Transverse colon (tissue), 4 donors: ENCODE measurements around the gene TOX4. TPM values are rescaled to one million over a fixed set of nuclear protein-coding genes. Genes with fewer than 3 reads are reported as not detected.
A peak's percentile ranks its signal among the peaks of the same experiment; 100 is the strongest.
"Not testable (repeated sequence)": the region's sequence is repeated elsewhere in the genome, so short reads cannot be mapped to it uniquely, and the experiment has no call there.

Experiments
- DNase-seq: peaks from one replicate; pipeline ENCODE4 v3.0.0-alpha.2; 2019
- H3K27ac ChIP-seq, 4 donors: fragments of 200-600 bp; sonication (generic); 2 replicates each; pipeline ENCODE4 v1.5.1; 2016 to 2018; ENCODE audit warnings: inconsistent platforms in 4 of 4
- H3K27me3 ChIP-seq: fragments of 200-600 bp; sonication (generic); 2 replicates; pipeline ENCODE4 v1.5.1; 2017; ENCODE audit warnings: inconsistent platforms
- H3K36me3 ChIP-seq, 4 donors: fragments of 200-600 bp; sonication (generic); 2 replicates each; pipeline ENCODE4 v1.5.1; 2017 to 2019; ENCODE audit warnings: inconsistent platforms in 4 of 4
- H3K4me1 ChIP-seq, 4 donors: fragments of 200-600 bp; sonication (generic); 2 replicates each; pipeline ENCODE4 v1.5.1; 2017 to 2020; ENCODE audit warnings: inconsistent platforms in 4 of 4
- H3K4me3 ChIP-seq, 4 donors: fragments of 200-600 bp; sonication (generic); 1 replicate in 1 of 4; 2 replicates in 3 of 4; pipeline versions ENCODE4 v1.5.1 to v1.6.1; 2017 to 2019; ENCODE audit warnings: inconsistent platforms in 4 of 4
- H3K9me3 ChIP-seq, 2 donors: fragments of 200-600 bp; sonication (generic); 2 replicates each; pipeline ENCODE4 v1.5.1; 2017 to 2019; ENCODE audit warnings: inconsistent platforms in 2 of 2
- EP300 ChIP-seq: sonication (generic); formaldehyde crosslinking; IDR thresholded peaks from one replicate; pipeline ENCODE4 v1.6.1; 2017; ENCODE audit warnings: antibody characterized with exemption, low read depth
- POLR2A ChIP-seq: fragments of 450-650 bp; IDR thresholded peaks from one replicate; pipeline ENCODE4 v1.6.1; 2016; ENCODE audit warnings: antibody characterized with exemption, mild to moderate bottlenecking, moderate library complexity
- POLR2AphosphoS5 ChIP-seq, 3 donors: sonication (generic); formaldehyde crosslinking; IDR thresholded peaks; one replicate each; pipeline ENCODE4 v1.6.1; 2016; ENCODE audit warnings: antibody characterized with exemption in 3 of 3
- WGBS, 2 donors: methylation state at CpG; one replicate each; pipeline ENCODE4 v1.1.5; 2018; ENCODE audit warnings: low coverage in 1 of 2; 5-methylcytosine and 5-hydroxymethylcytosine counted together
- in situ Hi-C, 4 donors: fragments of 200-750 bp; cut with MboI; loops; one replicate each; pipeline versions ENCODE4 v1.15.0 to v1.15.1; 2017; ENCODE audit warnings: low sequenced_read_pairs in 3 of 4, low pct_ligation_motif_present in 1 of 4, low pct_unique_long_range_greater_than_20kb in 1 of 4
- intact Hi-C: fragments of 100-400 bp; cut with DNase I; formaldehyde crosslinking; loops from one replicate; pipeline ENCODE4 v1.15.1; 2023; ENCODE audit warnings: low total_unique reads
- total RNA-seq, 4 donors: library from RNA; depleted of rRNA; stranded (reverse); fragments of >200 nt; gene quantifications; one replicate each; pipeline ENCODE4 v1.1.0, GENCODE V29; 2016
- TF ChIP-seq, protein P1 (sequence below), 5 experiments: fragments of 200-600 bp in 3 of 5; fragments of 450-650 bp in 2 of 5; sonication (generic) in 3 of 5; IDR thresholded peaks; 1 replicate in 2 of 5; 2 replicates in 3 of 5; pipeline ENCODE4 v1.5.1; 2016 to 2017; ENCODE audit warnings: antibody characterized with exemption in 5 of 5, inconsistent platforms in 3 of 5, mild to moderate bottlenecking in 2 of 5, moderate library complexity in 1 of 5

Gene TOX4
- total RNA-seq, 4 donors from 2014 or later: 30.8 to 76.7 (median 51.5) TPM

DNA sequence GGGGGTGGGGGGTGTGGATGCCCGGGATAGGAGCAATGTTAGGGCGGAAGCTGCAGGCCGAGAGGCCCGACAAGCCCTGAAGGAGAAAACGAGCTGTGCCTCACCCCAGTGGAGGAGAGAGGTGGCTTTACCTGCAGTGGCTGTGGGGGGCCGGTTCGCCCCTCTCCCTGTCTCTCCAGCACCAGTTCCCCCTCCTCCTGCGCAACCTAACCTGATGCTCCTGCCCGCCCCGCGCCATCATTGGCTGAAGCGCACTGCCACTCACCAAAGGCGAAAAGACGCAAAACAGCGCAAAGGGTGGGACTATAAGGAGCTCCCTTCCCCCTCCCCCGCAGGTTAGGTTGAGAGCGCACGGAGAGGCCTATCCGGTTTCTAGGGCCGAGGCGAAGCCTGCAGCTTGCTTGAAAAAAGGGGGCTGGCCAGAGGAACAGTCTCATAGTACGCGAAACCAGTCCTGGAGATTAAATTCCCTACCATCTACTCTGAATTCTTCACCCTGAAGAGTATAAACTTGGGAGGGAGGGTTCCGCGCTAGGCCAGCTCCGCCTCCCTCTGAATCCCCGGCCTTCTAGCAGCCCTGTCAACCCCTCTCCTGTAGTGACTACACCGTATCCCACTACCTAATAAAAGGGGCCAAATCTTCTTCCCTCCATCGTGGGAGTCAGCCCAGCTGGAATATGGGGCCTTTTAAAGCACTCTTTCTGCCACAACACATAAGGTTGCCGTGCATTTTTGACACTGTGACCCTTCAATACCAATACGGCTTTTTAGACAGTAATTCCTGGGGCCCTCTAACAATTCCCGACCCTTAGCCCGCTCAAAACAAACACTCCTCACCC lies 39.7 kb upstream of the TOX4 start:
- Histone ChIP-seq H3K27me3 (no peaks in the 10 kb centered on the region), H3K27ac (peak overlapping the region; percentile 84 to 89 (median 87)), H3K4me1 (peaks cover 0 to 29% (median 14%) of the 10 kb centered on the region in 4 donors), H3K9me3 (no peaks in the 10 kb centered on the region), H3K4me3 (peak overlapping the region; percentile 64 to 82 (median 72)), H3K36me3 (no peaks in the 10 kb centered on the region)
- intact Hi-C loops: no loop called here
- WGBS, 2 donors: 4% methylated on average over 17 to 29 of the region's 33 CpGs
- TF ChIP-seq EP300: no peak
- TF ChIP-seq POLR2AphosphoS5 (IDR thresholded peaks at IDR 0.05): peak; percentile 68 to 87 (median 86)
- peak; percentile 59 for TF ChIP-seq POLR2A
- peak; percentile 99 for DNase-seq
- in situ Hi-C loops: no loop called here

DNA sequence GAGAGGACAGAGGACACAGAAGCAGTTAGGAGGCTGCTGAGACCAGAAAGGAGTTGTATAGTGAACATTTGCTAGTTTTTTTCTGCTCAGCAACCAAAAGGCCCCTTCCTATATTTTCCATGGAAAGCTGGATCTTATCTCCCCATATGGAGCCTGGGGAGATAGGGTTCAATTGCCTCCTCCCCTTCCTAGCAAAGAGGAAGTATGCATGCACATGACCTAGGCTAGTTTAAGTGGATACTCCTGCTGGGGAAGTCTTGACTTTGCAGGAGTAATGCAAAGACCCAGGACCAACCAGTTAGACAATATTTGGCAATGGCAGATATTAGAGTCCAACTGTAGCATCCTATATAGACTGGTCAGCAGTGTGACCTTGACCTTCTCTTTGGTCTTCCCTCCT lies 36.1 kb upstream of the TOX4 start:
- Histone ChIP-seq H3K4me1 (peaks cover 0 to 15% (median 13%) of the 10 kb centered on the region in 4 donors), H3K27ac (no peak overlapping the region), H3K36me3 (no peaks in the 10 kb centered on the region), H3K27me3 (no peaks in the 10 kb centered on the region), H3K9me3 (no peaks in the 10 kb centered on the region), H3K4me3 (no peak overlapping the region)
- no peak for DNase-seq
- no peak for TF ChIP-seq POLR2AphosphoS5 (IDR thresholded peaks at IDR 0.05)
- no peak for TF ChIP-seq POLR2A
- TF ChIP-seq, protein P1, sequence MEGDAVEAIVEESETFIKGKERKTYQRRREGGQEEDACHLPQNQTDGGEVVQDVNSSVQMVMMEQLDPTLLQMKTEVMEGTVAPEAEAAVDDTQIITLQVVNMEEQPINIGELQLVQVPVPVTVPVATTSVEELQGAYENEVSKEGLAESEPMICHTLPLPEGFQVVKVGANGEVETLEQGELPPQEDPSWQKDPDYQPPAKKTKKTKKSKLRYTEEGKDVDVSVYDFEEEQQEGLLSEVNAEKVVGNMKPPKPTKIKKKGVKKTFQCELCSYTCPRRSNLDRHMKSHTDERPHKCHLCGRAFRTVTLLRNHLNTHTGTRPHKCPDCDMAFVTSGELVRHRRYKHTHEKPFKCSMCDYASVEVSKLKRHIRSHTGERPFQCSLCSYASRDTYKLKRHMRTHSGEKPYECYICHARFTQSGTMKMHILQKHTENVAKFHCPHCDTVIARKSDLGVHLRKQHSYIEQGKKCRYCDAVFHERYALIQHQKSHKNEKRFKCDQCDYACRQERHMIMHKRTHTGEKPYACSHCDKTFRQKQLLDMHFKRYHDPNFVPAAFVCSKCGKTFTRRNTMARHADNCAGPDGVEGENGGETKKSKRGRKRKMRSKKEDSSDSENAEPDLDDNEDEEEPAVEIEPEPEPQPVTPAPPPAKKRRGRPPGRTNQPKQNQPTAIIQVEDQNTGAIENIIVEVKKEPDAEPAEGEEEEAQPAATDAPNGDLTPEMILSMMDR (IDR thresholded peaks at IDR 0.05): no peak
- TF ChIP-seq EP300: no peak
- intact Hi-C loops: no loop called here
- in situ Hi-C loops: no loop called here

DNA sequence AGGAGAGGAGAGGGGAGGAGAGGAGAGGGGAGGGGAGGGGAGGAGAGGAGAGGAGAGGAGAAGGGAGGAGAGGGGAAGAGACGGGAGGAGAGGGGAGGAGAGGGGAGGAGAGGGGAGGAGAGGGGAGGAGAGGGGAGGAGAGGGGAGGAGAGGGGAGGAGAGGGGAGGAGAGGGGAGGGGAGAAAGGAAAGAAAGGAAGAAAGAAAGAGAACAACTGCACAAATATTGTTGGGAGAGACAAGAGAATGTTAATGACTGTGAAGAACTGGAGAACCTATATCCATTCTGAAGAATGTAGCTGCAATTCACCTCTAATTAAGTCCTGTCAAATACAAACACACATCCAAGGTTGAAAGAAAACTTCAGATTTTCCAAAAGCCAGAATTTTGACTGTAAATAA lies 34.3 kb upstream of the TOX4 start:
- intact Hi-C loops, H3K4me3 ChIP-seq, H3K36me3 ChIP-seq, DNase-seq, H3K9me3 ChIP-seq, H3K27me3 ChIP-seq, in situ Hi-C loops, H3K27ac ChIP-seq, H3K4me1 ChIP-seq: not testable (repeated sequence)
- 80% methylated on average over 1 of the region's 1 CpG; no CpG with 5 or more reads in 1 of the 2 donors for WGBS, 2 donors

DNA sequence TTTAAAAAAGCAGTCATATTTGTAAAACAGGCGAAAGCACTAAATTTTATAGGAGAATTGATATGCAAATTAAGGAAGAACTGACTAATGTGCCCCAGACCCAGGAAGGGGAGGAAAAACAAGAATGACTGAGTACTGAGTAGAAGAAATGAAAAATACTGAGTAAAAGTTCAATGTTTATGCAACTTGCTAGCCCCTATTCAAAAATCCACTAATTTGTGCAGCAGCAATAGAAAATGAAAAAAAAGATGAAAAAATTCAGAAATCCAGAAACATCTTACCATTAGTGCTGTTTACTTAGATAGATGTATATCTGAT lies 27.1 kb upstream of the TOX4 start:
- H3K9me3 ChIP-seq: no peaks in the 10 kb centered on the region
- H3K36me3 ChIP-seq: peaks cover 0 to 6% (median 0%) of the 10 kb centered on the region in 4 donors
- H3K4me3 ChIP-seq: no peak overlapping the region
- intact Hi-C loops: no loop called here
- in situ Hi-C loops: no loop called here
- TF ChIP-seq POLR2A (no peak), POLR2AphosphoS5 (IDR thresholded peaks at IDR 0.05) (no peak), EP300 (no peak)
- TF ChIP-seq, protein P1 (IDR thresholded peaks at IDR 0.05): no peak
- H3K4me1 ChIP-seq: peaks cover 0 to 48% (median 16%) of the 10 kb centered on the region in 4 donors
- H3K27me3 ChIP-seq: no peaks in the 10 kb centered on the region
- 70 to 75% methylated on average over 1 of the region's 1 CpG for WGBS, 2 donors
- H3K27ac ChIP-seq: no peak overlapping the region
- DNase-seq: no peak

DNA sequence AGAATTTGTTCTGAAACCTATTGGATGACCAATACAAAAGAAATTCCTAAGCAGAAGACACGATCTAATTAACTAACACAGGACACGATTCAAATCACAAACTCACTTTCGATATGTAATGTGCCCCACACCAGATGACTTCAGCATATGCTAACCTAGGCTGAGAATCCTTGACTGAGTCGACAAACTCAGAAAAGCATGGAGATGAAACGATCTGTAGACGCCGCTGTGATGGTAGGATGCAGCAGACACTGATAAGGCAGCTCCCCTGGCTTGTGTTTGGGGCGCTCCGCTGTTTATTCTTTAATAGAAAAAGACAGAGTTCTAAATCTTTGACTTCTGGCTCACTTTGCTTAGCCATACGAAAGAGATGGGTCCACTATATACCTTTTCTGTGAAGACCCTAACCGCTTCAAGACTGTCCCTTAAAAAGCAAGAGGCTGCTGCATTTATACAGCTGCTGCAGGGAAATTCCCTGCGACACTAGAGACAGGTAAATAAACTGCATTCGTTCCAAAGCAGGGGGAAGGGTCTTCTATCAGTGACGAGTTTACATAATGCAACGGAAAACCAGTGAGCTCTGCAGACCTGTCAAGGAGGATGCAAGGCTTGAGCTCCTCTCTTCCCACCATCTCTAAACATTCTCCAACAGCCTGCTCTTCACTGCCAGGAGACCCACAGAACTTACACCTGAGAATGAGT lies 22.0 kb upstream of the TOX4 start:
- TF ChIP-seq EP300: no peak
- no peak for TF ChIP-seq POLR2AphosphoS5 (IDR thresholded peaks at IDR 0.05)
- TF ChIP-seq POLR2A: no peak
- TF ChIP-seq, protein P1 (IDR thresholded peaks at IDR 0.05): no peak
- Histone ChIP-seq H3K9me3 (no peaks in the 10 kb centered on the region), H3K27ac (peak overlapping the region; percentile 94 to 98 (median 95)), H3K27me3 (no peaks in the 10 kb centered on the region), H3K4me3 (peak overlapping the region; percentile 57 to 95 (median 80)), H3K4me1 (peaks cover 0 to 48% (median 24%) of the 10 kb centered on the region in 4 donors), H3K36me3 (peaks cover 0 to 6% (median 0%) of the 10 kb centered on the region in 4 donors)
- intact Hi-C loops: loop anchor here (5.0 kb wide), 1 partner anchor 102 kb away; no protein-coding TSS in a partner anchor
- in situ Hi-C loops: no loop called here
- 21 to 40% methylated on average over 10 to 15 of the region's 15 CpGs for WGBS, 2 donors
- DNase-seq: no peak
